ENCODE measurements around the gene SLC25A48.

- TF ChIP-seq CTCF (IDR thresholded peaks at IDR 0.05; ENCODE audit: borderline replicate concordance, extremely low read depth, low read length, poor library complexity, severe bottlenecking) (no peak), EZH2 (IDR thresholded peaks at IDR 0.05; ENCODE audit: borderline replicate concordance, low read depth, low read length, severe bottlenecking) (no peak)
These were observed 45.1 kb downstream of the SLC25A48 start for GRCh38 chr5:135879591-135879990.
